Measurements from ENCODE around the gene MTRF1L.

DNA sequence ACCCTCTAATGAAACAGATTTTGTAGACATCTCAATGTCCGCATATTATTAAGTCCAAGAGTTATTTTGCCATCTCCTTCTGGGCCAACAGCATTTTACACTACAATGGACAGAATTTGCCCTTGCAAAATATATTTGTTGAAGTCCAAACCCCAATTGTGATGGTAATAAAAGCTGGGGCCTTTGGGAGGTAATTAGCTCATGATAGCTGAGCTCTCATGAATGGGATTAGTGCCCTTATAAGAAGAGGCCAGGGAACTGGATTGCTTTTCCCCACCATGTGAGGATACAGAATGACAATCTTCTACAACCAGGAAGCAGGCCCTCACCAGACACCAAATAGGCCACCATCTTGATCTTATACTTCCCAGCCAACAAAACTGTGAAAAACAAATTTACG is 44.9 kb upstream of the MTRF1L start:
- TF ChIP-seq CTCF (IDR thresholded peaks at IDR 0.05 in 8 of 11, conservative IDR thresholded peaks at IDR 0.05 in 3 of 11), result no peak
- no peak for TF ChIP-seq POLR2AphosphoS5 (IDR thresholded peaks at IDR 0.05)

Data from spleen (tissue), 7 donors.